GM18951 (cell line): ENCODE measurements around the gene TMEM220.
"Not testable (repeated sequence)": the region's sequence is repeated elsewhere in the genome, so short reads cannot be mapped to it uniquely, and the experiment has no call there.

Experiments
- POLR2A ChIP-seq: IDR thresholded peaks from 4 replicates; pipeline ENCODE4 v1.6.1; 2011; ENCODE audit warnings: mild to moderate bottlenecking; ENCODE audit not compliant: insufficient read length, insufficient read depth; ENCODE audit errors: extremely low read depth
- in situ Hi-C: fragments of 300-500 bp; cut with MboI; formaldehyde crosslinking; loops from one replicate; pipeline ENCODE4 v1.12.0; 2022; ENCODE audit warnings: low sequenced_read_pairs, mixed read lengths, inconsistent platforms; ENCODE audit not compliant: unreplicated experiment

The TMEM220 gene

DNA sequence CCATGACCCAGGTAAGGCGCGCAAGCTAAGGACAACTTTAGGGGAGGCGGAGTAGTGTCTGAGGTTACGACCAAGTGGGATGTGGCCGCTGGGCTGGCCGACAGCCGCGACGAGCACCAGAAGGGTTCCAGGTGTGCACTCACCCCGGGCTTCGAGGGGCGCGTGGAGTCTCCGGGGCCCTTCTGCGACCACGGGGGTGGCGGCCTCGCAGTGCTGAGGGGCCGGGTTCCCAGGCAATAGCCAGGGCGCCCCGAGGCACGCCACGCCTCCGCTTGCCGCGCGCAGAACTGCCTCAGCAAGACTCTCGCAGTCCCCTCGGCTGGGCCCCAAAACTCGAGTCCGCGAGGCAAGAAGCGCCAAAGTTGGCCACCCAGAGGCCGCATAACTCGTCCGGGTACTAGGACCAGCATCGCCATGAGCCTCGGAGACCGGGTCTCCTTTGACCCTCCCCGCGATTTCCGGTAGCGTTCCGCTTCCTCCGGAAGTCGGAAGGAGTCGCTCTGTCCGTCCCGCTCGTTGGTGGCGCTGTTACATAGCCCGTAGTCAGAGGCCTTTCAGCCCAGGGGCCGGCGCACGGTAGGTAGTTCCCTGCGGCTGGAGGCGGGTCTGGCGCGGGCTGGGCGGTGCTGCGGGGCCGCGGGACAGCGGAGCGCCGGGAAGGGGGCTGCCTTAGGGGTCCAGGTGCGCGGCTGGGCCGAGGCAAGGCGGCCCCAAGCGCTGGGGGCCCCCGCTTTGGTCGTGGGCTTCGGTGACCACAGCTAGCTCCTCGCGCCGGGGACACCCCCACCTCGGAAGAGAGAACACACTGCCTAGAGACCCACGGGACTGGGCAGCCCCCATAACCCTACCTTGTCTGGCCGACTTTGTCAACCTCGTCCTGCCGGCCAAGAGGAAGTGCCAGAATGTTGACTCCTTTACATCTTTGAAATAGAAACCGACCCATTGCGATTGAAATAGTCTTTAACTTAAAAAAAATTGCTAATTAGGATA lies 32.4 kb downstream of the TMEM220 start, which contains the start of the genes ADPRM and SCO1:
Gene ADPRM (plus strand): TSS at position 503 of the 990 bp plus-strand sequence. CDS start 7,333 bp downstream, outside the sequence.
Gene SCO1 (minus strand): TSS at position 442 of the 990 bp plus-strand sequence. CDS start 26 bp downstream, at position 416.
- peak; percentile 93 for TF ChIP-seq POLR2A
- in situ Hi-C loops, result no loop called here

DNA sequence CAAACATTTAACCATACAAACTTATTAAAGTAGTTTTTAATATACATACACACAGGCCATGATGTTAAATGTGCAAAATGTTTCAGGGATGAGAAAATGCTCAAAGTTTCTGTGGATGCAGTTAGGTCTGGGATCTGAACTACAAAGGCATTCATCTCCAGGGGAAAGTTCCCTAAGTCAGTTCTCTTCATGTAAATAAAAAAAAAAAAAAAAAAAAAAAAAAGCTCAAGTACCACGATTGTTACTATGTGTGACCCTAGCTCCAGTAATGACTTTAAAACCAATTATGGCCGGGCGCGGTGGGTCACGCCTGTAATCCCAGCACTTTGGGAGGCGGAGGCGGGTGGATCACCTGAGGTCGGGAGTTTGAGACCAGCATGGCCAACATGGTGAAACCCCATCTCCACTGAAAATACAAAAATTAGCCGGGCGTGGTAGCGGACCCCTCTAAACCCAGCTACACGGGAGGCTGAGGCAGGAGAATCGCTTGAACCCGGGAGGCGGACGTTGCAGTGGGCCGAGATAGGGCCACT lies 33.9 kb downstream of the TMEM220 start:
- in situ Hi-C loops, result not testable (repeated sequence)

DNA sequence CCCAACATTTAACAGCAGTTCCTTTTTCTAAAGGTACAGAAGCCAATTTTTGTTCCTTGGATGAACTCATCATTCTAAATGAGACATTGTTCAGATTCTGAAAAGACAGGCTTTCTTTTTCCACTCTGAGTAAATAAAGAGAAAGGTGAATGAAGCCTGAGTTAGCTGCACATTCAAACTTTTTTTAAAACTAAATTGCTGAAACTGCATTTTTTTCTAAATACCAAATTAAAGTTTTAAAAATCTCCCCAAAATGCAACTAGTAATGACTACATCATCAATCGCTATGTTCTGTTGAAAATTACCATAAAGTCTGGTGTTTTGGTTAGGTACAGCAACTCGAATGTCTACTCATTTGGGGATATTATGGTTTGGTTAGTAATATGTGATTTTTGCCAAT lies 42.3 kb downstream of the TMEM220 start:
- no peak for TF ChIP-seq POLR2A
- in situ Hi-C loops, result no loop called here

DNA sequence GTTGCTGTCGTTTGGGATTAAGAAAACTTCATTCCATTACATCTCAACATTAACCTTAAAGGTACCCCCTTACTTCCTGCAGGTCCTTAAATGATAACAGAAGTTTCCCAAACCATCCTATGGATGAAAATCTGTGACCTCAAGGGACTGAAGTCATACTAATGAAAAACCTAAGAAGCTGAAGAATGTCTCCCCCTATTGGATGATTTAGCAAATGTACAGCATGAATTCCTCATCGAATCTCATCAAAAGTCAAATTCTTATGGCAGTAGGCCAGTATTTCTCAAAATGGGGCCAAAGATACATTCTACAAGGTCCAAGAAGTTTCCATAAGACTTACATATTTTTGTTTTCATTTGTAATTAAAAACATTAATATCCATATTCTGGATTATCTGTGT lies 46.0 kb downstream of the TMEM220 start:
- in situ Hi-C loops, result no loop called here
- no peak for TF ChIP-seq POLR2A

DNA sequence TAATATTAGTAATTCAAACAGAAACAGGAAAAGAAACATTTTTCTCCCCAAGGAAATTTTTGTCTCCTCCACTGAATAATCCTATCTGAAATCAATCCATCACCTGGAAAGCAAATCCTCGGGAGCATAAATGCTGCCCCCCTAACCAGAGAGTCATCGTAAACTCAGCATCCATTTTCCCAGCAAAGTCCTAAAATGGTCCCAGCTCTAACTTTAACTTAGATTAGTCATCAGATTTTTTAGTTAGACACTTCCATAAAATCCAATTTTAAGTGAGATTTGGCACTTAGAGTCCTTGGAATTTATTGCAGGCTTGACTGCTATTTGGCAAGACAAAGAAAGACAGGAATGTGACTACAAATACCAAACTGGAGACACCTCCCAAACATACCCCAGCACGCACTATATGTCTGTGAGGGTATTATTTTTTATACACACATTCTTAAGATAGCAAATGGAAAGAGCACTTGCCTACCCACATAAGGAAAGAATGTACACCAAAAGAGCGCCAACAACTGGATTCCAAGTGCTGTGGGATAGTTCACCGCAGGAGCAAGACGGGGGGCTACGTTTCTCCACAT lies 47.9 kb downstream of the TMEM220 start:
- no peak for TF ChIP-seq POLR2A
- in situ Hi-C loops, result no loop called here

DNA sequence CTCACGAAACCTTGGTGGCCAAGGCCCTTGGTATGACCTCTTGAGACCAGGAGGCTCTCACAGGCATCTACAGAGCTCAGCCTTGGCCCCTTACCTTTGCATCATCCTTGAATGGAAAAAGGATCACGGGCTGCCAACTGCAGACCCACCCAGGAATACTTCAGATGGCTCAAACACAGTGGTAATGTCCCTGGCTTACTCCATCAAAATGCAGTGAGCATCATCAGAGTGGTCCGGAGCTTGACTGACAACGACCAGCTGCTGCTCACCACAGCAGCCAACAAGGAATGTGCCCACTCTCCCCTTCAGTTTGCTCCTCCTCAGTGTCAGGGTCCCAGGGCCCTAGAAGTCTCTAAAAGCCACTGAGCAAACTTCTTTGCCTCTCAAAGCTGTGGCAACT lies 55.1 kb downstream of the TMEM220 start:
- TF ChIP-seq POLR2A, result no peak

GRCh38 chr17:10673312-10673711 lies 56.5 kb downstream of the TMEM220 start:
- no peak for TF ChIP-seq POLR2A
- in situ Hi-C loops, result no loop called here

More for the DNA sequence above, 55.1 kb downstream of the TMEM220 start:
- in situ Hi-C loops, result no loop called here

GRCh38 chr17:10668775-10669174 lies 61.0 kb downstream of the TMEM220 start:
- in situ Hi-C loops, result no loop called here
- TF ChIP-seq POLR2A, result no peak

DNA sequence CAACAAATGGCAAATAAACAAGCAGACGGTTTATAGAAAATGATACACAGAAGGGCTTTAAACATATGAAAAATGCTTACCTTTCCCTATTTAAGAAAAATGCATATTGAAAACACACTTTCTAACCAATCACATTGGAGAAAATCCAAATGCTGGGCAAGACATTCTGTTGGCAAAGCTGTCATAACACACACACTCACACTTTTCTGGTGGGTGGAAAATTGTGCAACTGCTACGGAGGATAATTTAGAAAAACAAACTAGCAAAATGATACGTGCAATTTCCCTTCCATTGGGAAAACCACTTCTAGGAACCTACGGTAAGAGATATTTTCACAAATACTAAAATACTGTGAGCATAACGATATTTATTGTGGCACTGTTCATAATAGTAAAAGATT lies 62.9 kb downstream of the TMEM220 start:
- in situ Hi-C loops, result no loop called here
- no peak for TF ChIP-seq POLR2A

- in situ Hi-C loops, result no loop called here
- no peak for TF ChIP-seq POLR2A
These were observed 65.3 kb downstream of the TMEM220 start for GRCh38 chr17:10664571-10664970.
